TTC549 (cell line): ENCODE data around the gene E2F3.
"Not testable (repeated sequence)": the region's sequence is repeated elsewhere in the genome, so short reads cannot be mapped to it uniquely, and the experiment has no call there.

ENCODE experiments used
- FAIRE-seq: peaks from 2 replicates; lab custom pipeline; 2012; peaks lifted over from hg19 to GRCh38; lab: Jason Lieb, UNC

Gene E2F3

DNA sequence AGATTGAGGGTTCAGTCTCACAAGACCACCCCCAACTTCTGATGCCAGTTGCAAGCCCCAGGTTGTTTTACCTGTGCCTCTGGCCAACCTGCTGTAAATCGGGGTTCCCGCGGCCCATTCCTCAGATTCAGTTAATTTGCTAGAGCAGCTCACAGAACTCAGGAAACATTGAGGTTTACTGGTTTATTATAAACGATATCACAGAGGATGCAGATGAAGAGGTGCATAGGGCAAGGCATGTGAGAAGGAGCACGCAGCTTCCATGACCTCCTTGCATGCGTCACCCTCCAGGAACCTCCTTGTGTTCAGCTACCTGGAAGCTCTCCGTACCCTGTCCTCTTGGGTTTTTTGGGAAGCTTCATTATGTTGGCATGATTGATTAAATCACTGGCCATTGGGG, 66.5 kb downstream of the E2F3 start:
- no peak for FAIRE-seq

DNA sequence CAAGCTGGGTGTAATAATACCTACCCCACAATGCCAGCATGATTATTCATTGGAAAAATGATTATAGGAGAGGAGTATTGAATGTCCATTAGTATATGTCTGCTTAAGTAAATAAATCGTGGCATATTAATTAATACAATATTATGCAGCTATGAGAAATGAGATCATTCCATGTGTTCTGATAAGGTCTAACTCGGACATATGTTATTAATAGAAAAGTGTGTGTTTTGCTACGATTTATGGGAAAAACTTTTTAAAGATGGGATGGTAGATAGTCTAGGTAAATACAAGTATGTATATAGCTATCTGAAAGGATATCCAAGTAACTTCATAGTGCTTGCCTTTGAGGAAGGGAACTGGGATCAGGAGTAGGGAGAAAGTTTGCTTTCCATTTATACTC, 71.1 kb downstream of the E2F3 start:
- no peak for FAIRE-seq

DNA sequence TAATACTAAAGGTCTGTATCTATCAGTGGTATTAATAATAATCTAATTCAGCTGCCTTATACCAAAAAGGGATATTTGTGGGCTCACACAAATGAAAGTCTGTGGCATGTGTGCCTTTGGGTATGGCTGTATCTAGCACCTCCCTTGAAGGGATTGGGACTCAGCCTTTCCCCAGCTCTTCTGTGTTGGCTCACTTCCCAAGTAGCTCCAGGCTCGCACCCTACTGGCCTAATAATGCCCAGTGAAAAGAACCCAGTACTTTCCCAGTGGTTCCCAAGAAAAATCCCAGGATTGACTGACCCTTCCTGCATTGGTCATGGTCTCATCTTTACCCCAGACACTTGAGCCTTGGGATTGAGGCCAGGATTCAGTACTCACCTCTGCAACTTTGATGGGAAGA, 71.8 kb downstream of the E2F3 start:
- FAIRE-seq = no peak

DNA sequence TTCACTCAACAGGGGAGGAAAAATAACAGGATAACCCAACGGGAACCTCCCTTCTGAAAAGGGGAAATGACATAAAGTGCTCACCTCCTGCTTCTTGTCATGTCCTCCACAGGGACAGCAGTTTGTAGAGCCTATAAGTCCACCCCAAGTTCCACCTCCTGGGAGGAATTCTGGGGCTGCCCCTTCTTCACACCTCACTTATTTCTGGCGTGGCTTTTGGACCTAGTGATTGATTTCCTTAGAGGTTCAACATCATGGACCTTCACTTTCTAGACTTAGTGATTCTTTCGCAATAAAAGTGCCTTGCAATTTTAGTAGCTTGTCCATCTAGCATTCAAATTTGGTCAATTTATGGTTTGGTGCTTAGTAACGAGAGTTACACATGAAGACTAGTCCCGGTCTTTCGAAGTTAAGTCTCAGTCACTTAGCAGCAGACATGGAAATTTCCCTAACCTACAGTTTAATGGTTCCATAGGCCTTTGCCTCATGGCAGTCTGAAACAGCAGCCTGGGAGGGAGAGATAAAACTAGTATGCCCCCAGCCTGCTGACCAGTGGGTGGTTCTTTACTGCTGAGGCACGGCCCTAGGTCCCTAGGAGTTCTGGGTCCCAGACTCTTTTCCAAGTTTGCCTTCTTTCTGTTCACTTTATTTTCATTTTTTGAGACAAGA, 73.3 kb downstream of the E2F3 start:
- no peak for FAIRE-seq

DNA sequence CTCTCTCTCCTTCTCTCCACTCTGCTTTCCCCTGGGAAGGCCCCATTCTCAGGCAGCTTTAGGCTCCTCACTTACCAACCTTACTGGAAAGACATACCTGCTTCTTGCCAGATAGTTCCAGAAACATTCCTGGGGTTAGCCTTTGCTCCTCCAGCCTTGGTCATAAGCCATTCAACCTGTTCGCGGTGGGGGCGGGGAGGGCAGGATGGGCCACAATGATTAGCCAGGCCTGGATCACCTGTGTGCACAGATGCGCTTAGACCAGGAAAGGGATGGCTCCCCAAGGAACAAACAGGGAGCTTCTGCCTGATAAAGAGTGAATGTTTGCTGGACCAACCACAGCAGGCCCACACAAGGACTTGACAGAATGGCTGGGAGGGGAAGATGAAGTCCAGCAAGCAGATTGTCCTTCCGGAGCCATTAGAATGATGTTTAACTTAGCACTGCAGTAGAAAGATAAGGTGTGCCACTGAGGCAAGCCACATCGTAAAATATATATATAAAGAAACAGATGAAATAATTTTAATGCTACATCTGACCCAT, 74.9 kb downstream of the E2F3 start:
- no peak for FAIRE-seq

DNA sequence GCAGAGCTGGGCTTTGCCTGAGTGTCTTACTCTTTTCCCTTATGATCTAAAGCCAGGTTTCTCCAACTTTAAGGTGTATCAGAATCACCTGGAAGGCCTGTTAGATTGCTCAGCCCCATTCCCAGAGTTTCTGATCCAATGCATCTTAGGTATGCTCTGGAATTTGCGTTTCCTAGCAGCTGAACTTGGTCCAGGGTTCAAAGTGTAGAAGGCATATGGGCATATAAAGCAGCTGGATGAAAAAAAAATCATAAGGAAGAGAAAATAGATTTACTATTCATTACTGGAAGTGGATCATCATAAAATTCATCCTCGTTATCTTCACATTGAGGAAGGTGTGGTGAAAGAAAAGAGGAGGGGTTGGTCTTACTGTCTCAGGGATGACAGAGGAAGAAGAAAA, 75.8 kb downstream of the E2F3 start:
- FAIRE-seq = no peak

DNA sequence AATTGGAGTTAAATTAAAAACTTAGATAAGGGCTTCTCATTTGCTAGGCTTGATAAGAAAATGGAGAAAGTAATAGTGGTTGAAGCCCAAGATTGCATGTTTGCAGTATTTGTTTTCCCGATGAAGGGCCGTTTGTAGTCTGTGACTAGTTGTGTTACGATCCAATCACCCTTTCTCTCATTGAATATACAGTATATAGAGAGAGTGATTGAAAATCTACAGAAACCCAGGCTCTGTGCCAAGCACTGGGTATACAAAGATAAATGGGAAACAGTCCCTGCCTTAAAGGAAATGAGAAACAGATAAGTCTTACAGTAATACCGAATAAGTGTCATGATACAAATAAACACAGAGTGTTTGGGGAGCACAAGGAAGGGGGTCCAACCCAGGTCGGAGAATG, 77.4 kb downstream of the E2F3 start:
- no peak for FAIRE-seq

DNA sequence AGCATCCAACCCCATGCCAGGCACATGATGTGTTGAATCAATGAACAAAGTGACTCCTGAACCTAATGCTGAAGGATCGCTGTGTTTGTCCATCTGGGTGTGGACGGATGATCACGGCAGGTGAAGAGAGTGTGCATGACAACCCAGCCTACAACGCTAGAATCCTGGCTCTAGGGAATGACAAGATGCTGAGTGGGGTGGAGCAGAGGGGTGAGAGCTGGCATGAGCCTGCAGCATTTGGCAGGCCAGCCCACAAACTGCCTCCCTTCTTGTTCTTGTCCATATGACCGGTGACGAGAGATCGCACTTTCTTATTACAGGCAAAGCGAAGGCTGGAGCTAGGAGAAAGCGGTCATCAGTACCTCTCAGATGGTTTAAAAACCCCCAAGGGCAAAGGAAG, 77.8 kb downstream of the E2F3 start:
- no peak for FAIRE-seq

DNA sequence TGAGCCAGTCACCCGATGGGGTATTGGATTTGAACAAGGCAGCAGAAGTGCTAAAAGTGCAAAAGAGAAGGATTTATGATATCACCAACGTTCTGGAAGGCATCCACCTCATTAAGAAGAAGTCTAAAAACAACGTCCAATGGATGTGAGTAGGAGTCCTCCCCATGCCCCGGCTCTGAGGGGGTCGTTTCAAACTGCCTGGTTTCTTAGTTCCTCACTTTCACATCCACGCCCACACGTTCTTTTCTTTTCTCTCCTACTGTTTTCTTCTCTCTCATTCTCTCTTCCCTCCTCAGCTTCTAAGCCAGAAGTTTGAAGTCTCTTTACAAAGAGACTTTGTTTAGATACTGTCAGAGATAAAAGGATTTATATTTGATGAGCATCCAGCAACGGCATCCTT, 79.6 kb downstream of the E2F3 start:
- FAIRE-seq = no peak

DNA sequence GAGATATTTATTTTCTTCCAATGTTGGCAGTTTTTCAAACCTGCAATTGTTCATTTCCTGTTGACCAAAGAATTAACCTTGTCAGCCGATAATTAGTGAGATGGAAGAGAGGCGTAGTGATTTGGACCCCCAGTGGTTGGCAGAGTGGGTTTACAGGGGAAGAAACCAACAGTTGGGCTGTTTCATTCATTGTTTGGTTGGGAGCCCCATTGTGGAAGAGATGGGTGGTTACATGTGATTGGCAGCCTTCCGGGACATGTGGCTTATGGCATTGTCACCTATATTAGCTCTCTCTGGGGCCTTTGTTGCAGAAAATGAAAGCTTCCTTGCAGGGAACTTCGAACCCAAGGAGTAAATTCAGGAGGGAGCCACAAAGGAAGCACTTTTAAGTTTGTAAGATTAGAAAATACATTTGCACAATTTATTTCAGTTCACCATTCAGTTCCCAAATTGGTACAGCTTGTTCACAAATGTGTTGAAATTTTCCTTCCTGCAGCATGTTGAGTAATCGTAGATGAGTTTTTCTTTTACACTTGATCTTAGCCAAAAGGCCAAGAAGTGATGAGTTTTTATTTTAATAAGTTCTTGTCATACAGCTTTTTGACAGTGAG, 82.3 kb downstream of the E2F3 start:
- FAIRE-seq = no peak

DNA sequence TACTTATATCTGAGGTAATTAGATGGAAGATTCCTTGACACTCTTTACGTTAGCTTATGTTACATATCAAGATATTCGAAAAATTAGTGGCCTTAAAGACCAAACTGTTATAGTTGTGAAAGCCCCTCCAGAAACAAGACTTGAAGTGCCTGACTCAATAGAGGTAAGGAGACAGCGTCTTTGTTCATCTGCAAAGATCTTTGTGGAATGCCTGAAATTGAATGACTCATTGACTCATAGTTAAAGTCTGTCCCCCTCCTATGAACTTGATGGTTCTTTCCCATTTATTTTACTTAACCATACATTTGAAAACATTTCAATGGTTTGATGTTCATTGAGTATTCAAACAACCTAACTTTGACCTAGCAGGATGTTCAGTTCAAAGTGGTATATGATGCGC, 85.0 kb downstream of the E2F3 start:
- FAIRE-seq = no peak

DNA sequence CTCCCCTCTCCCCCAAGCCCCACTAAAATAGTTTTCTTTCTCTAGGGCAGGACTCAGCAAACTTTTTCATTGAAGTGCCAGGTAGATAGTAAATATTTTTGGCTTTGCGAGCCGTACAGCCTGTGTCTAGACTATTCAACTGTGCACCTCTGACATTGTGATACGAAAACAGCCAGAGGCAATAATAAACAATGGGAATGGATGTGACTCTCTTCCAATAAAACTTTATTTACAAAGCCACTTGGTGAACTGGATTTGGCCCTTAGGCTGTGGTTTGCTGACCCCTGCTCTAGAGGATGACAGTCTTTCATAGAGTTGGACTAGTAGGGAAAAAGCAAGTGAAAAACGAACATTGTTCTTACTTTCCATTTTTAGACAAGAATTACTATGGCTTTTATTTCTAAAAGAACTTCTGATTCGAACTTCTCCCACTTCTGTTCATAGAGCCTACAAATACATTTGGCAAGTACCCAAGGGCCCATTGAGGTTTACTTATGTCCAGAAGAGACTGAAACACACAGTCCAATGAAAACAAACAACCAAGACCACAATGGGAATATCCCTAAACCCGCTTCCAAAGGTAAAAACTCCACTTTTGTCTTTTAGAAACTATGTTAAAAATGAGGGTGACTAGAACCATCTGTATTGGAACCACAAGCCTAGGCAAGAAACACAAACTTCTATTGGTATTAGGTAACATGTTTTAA, 86.1 kb downstream of the E2F3 start:
- no peak for FAIRE-seq

DNA sequence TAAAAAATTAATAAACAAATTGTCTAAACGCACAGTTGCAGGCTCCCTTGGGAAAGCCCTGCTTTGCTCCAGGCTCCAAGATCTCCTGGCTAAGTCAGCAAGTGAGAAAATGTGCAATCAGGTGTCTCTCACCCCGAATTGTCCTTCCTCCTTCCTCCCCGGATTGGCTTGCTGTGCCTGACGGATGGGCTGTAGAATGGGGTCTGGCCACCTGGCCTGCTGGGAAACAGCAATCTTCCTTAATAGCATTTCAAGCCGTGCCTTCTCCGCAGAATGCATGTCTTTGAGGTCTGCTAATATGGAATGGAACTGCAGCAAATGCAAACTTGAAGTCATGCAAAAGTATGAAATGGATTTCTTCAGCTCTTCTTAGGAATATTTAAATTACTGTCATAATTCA, 88.9 kb downstream of the E2F3 start:
- no peak for FAIRE-seq

DNA sequence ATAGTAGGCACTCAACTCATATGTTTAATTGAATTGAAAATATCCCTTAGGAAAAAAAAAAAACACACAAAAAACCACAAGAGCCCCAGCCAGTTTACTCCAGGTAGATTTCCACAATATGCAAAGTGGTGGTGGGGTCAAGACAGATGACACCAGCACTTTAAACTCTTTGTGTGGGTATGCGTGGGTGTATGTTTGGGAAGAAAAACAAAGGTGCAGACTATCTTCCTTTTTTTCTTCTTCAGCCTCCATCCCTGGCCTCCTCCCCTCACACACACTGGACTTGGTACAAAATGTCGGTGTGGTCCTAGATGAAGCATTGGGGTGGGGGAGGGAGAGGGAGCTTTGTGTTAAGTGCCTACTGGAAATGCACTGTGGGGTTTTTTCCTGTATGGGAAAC, 90.4 kb downstream of the E2F3 start:
- FAIRE-seq = no peak

DNA sequence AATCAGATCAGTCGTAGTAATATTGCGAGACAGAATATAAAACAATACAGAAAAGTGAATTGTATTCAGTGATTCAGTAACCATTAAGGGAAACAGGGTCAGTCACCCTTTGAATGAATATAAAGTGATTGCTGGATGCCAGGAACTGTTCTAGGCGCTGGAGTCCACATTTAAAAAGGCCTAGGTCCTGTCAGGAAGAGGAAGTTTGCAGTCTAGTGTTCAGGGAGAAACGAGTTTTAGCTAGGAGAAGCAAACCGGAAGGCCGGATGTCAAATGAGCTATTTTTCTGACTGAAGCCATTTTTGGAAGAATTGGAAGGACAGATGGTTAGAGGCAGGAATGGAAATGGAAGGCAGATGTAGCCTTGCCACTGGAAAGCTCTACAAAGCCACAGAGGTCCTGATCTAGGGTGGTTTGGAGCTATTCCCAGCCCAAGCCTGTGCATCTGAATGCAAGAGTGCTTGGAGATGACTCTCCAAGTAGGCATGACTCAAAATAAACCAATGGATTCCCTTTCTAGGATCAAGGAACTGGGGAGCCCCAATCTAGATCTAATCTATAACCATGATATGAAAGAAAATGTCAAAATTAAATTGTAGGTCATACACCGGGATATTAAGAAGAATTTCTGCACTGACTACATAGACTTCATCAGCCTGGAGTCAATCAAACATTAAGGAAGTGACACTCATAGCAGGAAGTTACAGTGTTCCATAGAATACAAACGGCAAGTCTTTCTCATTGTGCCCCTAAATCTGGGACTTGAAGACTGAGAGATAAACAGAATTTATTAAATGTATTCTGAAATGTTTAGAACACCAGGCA, 95.7 kb downstream of the E2F3 start:
- no peak for FAIRE-seq

DNA sequence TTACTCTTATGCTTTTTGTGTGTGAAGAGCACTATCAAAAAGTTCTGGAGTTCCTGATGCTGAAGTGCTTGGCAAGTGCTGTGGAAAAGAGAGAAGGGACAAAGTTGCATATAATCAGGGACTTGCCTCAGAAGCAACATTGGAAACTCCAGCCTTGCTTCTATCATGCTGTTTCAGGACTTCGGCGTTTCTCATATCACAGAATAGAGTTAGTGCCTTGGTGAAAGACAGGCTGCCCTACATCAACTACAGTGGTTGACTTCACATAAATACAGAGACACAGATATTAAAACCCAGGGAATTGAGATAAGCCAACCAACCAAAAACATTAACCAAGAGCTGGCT, 96.3 kb downstream of the E2F3 start:
- no peak for FAIRE-seq

DNA sequence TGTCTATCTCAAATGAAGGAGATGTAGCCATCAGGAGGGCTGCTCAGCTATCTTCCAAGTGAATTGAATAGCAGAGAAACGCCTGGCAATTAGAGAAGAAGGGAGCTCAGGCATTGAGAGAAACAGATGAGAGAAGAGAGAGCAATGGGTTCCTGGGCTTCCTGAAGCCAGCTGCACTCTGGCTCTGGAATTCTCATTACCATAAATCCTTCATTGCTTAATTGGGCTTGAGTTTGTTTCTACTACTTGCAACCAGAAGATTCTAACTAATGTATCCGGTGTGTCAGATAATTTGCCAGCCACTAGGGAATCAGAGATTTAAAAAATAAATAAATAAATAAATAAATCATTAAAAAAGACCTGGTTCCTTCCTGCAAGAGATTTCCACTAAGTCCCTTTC, 107.5 kb downstream of the E2F3 start:
- no peak for FAIRE-seq

DNA sequence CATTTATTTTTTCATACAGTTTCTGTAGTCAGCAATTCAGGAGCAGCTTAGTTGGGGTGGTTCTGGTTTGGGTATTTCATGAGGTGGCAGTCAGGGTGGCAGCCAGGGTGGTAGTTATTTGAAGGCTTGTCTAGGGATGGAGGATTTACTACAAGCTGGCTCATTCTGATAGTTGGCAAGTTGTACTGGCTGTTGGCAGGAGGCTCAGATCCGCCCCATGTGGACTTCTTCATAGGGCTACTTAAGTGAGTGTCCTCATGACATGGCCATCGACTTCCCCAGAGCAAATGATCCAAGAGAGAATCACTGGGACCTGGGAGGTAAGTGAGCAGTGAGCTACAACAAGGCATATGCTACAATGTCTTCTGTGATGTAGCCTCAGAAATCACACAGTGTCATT, 110.2 kb downstream of the E2F3 start:
- FAIRE-seq = no peak

DNA sequence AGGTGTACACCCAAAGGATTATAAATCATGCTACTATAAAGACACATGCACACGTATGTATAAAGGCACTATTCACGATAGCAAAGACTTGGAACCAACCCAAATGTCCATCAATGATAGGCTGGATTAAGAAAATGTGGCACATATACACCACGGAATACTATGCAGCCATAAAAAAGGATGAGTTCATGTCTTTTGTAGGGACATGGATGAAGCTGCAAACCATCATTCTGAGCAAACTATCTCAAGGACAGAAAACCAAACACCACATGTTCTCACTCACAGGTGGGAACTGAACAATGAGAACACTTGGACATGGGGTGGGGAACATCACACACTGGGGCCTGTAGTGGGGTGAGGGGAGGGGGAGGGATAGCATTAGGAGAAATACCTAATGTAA, 123.5 kb downstream of the E2F3 start:
- not testable (repeated sequence) for FAIRE-seq

DNA sequence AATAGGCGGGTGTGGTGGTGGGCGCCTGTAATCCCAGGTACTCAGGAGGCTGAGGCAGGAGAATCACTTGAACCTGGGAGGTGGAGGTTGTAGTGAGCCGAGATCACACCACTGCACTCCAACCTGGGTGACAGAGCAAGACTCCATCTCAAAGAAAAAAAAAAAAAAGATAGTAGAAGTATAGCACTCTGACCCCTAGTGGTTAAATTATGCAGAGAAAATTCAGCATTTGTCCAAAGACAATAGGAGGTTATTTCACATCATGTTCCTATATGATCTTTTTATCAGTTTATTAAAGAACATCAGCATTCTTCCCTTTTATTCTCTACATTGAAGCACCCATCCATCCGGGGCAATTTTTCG, 127.4 kb downstream of the E2F3 start:
- not testable (repeated sequence) for FAIRE-seq

DNA sequence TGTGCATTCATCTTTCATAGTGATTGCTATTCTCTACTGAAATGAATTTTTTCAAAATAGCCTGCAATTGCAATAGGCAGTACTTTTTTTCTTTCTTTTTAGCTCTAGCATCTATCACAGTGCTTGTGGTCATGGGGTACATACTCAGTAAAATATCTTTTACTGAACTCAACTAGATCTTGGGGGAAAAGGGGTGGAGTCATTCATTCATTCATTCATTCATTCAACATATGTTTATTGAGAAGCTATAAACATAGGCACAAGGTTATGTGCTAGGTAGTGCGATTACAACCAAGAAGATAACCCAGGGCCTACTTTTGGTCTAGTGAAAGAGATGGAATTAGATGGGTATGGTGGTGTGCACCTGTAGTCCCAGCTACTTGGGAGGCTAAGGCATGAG, 131.2 kb downstream of the E2F3 start:
- FAIRE-seq = no peak

DNA sequence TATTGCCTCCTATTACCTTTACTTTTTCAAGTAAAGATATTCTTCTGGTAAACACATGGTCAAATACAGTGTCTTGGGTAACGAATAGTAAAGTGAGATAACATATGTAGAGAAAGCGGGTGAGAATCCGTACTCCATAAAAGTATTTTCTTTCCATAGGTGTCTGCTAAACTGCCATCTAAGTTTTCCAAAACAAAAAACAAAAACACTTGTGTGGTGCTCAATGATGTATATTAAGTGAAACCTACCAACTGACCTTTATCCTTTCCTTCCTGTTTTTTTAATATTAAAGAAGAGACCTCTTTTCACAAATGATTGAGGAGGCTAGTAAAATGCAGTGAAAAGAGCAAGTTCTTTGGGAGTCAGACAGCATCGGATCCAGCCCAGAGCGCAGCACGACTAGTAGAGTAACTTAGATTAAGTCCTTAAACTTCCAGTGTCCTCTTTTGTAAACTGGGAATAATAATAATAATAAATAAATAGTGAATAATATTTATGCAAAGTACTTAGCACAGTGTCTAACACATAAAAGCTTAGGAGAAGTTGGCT, 132.1 kb downstream of the E2F3 start:
- FAIRE-seq = no peak
